K562 (cell line): ENCODE results near the gene TAF8. TPM values are rescaled to one million over a fixed set of nuclear protein-coding genes. Genes with fewer than 3 reads are reported as not detected.

ENCODE experiments used
- ARID1B ChIP-seq: fragments of 450-650 bp; IDR thresholded peaks from 2 replicates; pipeline ENCODE4 v1.6.1; 2016; ENCODE audit warnings: antibody characterized with exemption, mild to moderate bottlenecking, inconsistent platforms
- CHD2 ChIP-seq: IDR thresholded peaks from 2 replicates; pipeline ENCODE4 v1.6.1; 2011; ENCODE audit warnings: low read depth, low read length
- DPF2 ChIP-seq: fragments of 450-650 bp; IDR thresholded peaks from 2 replicates; pipeline ENCODE4 v1.6.1; 2016
- E2F3 ChIP-seq: fragments of 250-450 bp; sonication (Bioruptor Pico); IDR thresholded peaks from 2 replicates; pipeline ENCODE4 v1.4.0; 2020; ENCODE audit warnings: mild to moderate bottlenecking
- EHMT2 ChIP-seq: fragments of 450-650 bp; IDR thresholded peaks from 2 replicates; pipeline ENCODE4 v1.6.1; 2018; ENCODE audit warnings: antibody characterized with exemption
- GABPB1 ChIP-seq: sonication (generic); formaldehyde crosslinking; IDR thresholded peaks from 2 replicates; pipeline ENCODE4 v1.8.0; 2022; ENCODE audit warnings: mild to moderate bottlenecking, missing genetic modification reagents
- MBD2 ChIP-seq: sonication (generic); IDR thresholded peaks from 2 replicates; pipeline ENCODE4 v1.6.1; 2016; ENCODE audit warnings: low read depth, borderline replicate concordance
- MEIS2 ChIP-seq: fragments of 450-650 bp; IDR thresholded peaks from 2 replicates; pipeline ENCODE4 v1.6.1; 2014; ENCODE audit warnings: mild to moderate bottlenecking; ENCODE audit not compliant: partially characterized antibody
- NONO ChIP-seq, 2 experiments: fragments of 200-400 bp in 1 of 2; fragments of 450-650 bp in 1 of 2; formaldehyde crosslinking in 1 of 2; IDR thresholded peaks; 2 replicates each; pipeline ENCODE4 v1.6.1; 2017; ENCODE audit warnings: low read depth in 2 of 2, mild to moderate bottlenecking in 2 of 2, moderate library complexity in 2 of 2, low read length in 1 of 2
- OTX1 ChIP-seq: fragments of 450-650 bp; formaldehyde crosslinking; IDR thresholded peaks from 2 replicates; pipeline ENCODE4 v1.4.0; 2022; ENCODE audit warnings: mild to moderate bottlenecking
- PHF8 ChIP-seq: fragments of 200-600 bp; sonication (generic); IDR thresholded peaks from 2 replicates; pipeline ENCODE4 v1.6.1; 2012; ENCODE audit warnings: mixed run types, mild to moderate bottlenecking, inconsistent platforms, low read length, moderate library complexity, borderline replicate concordance
- PHTF2 ChIP-seq: fragments of 250-450 bp; sonication (Bioruptor Pico); IDR thresholded peaks from 2 replicates; pipeline ENCODE4 v1.5.0; 2021; ENCODE audit warnings: mild to moderate bottlenecking
- SMARCA5 ChIP-seq: fragments of 450-650 bp; IDR thresholded peaks from 2 replicates; pipeline ENCODE4 v1.6.1; 2016
- TCF7 ChIP-seq: sonication (generic); IDR thresholded peaks from 2 replicates; pipeline ENCODE4 v1.6.1; 2016; ENCODE audit warnings: antibody characterized with exemption, borderline replicate concordance
- TEAD4 ChIP-seq, 2 experiments: sonication (generic) in 1 of 2; formaldehyde crosslinking in 1 of 2; IDR thresholded peaks; 2 replicates each; pipeline versions ENCODE4 v1.6.1 to v1.8.0; 2012 to 2022; ENCODE audit warnings: borderline replicate concordance in 1 of 2, inconsistent platforms in 1 of 2, low read length in 1 of 2, mild to moderate bottlenecking in 1 of 2, missing genetic modification reagents in 1 of 2
- ZNF239 ChIP-seq: fragments of 250-450 bp; sonication (Bioruptor Pico); IDR thresholded peaks from 2 replicates; pipeline ENCODE4 v1.4.0; 2020; ENCODE audit warnings: mild to moderate bottlenecking
- ZNF324 ChIP-seq: fragments of 250-450 bp; sonication (Bioruptor Pico); IDR thresholded peaks from 2 replicates; pipeline ENCODE4 v1.4.0; 2020; ENCODE audit warnings: mild to moderate bottlenecking
- ZNF354B ChIP-seq: fragments of 250-450 bp; sonication (Bioruptor Pico); IDR thresholded peaks from 2 replicates; pipeline ENCODE4 v1.4.0; 2020
- polyA plus RNA-seq, 8 experiments: library from polyadenylated mRNA; depleted of rRNA in 4 of 8; stranded (reverse) in 5 of 8; unstranded in 3 of 8; fragments of >200 nt; fragmentation: Nextera tagmentation in 2 of 8; fragmentation: Illumina TruSeq in 1 of 8; extraction: Ambion mirVana in 2 of 8; extraction: Trizol in 1 of 8; gene quantifications; 2 replicates each; pipeline versions ENCODE4 v1.2.1 to v1.2.3, GENCODE V29; 2011 to 2014; ENCODE audit warnings: inconsistent platforms in 1 of 8, missing spikeins in 1 of 8
- total RNA-seq, 7 experiments: library from RNA; depleted of rRNA in 6 of 7; stranded (reverse); fragments of >200 nt in 6 of 7; fragmentation: Illumina TruSeq in 2 of 7; extraction: Trizol in 2 of 7; gene quantifications; 2 replicates each; pipeline versions ENCODE4 v1.2.1 to v1.2.3, GENCODE V29; 2011 to 2021; ENCODE audit warnings: low replicate concordance in 1 of 7
- TF ChIP-seq, protein P1 (sequence below): fragments of 450-650 bp; IDR thresholded peaks from 2 replicates; pipeline ENCODE4 v1.6.1; 2016; ENCODE audit warnings: antibody characterized with exemption
- TF ChIP-seq, protein P2 (sequence below): sonication (generic); formaldehyde crosslinking; IDR thresholded peaks from 2 replicates; pipeline ENCODE4 v1.8.1; 2023; ENCODE audit warnings: mild to moderate bottlenecking, missing genetic modification reagents, moderate library complexity
- TF ChIP-seq, protein P3 (sequence below), 2 experiments: IDR thresholded peaks in 1 of 2; conservative IDR thresholded peaks in 1 of 2; 2 replicates each; pipeline ENCODE4 v1.6.1; 2016; ENCODE audit warnings: low read depth in 2 of 2, mild to moderate bottlenecking in 1 of 2, missing compliant biosample characterization in 1 of 2, missing genetic modification characterization in 1 of 2, moderate library complexity in 1 of 2
- TF ChIP-seq, protein P4 (sequence below): IDR thresholded peaks from 2 replicates; pipeline ENCODE4 v1.6.1; 2012; ENCODE audit warnings: low read depth, low read length, improper control_type of control experiment, borderline replicate concordance

TAF8 gene
- total and polyA plus RNA-seq, 9 of the 15 experiments (the other 6 are each of a cell fraction or from before 2014, with no cell fraction given), result 29.4 to 84.0 (median 52.6) TPM

DNA sequence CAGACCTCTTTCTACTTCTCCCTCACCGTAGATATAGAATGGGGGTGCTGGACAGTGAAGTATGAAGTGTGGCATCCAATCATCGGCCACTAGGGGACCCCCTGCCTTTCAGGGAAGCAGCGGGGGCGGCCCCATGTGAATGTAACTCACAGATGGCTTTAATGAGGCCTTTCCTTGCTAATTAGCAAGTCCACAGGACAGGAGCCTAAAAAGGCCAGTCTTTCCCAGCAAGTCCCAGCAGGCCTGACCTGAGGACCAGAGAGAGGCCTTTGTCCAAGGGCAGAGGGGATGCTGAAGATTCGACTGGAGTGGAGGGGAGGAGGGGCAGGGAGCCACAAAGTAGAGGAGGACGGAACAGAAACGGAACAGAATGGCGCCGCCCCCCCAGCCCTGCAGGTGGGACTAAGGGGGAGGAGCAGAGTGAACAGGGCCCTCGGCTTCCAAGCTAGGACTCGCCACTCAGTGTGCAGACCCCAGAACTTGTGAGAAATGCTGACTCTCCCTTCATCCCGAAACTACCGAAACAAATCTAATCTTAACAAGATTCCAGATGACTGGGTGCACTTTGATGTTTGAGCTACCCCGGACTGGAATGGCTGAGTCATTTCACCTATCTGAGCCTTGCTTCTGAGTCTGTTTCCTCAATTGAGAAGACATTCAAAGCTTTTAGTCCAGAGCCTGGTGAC, 86.3 kb downstream of the TAF8 start (continued):
- peak; percentile 99 for TF ChIP-seq TCF7
- TF ChIP-seq E2F3 (CRISPR knock-in tag), result no peak
- TF ChIP-seq EHMT2, result no peak
- peak; percentile 80 for TF ChIP-seq TEAD4 (IDR thresholded peaks at IDR 0.05; ENCODE audit: low read length)
- no peak for TF ChIP-seq TEAD4 (CRISPR knock-in tag; IDR thresholded peaks at IDR 0.05; ENCODE audit: borderline replicate concordance)
- TF ChIP-seq ZNF354B (CRISPR knock-in tag), result no peak
- peak; percentile 90 for TF ChIP-seq DPF2
- peak; percentile 8 for TF ChIP-seq MEIS2
- TF ChIP-seq, protein P1, sequence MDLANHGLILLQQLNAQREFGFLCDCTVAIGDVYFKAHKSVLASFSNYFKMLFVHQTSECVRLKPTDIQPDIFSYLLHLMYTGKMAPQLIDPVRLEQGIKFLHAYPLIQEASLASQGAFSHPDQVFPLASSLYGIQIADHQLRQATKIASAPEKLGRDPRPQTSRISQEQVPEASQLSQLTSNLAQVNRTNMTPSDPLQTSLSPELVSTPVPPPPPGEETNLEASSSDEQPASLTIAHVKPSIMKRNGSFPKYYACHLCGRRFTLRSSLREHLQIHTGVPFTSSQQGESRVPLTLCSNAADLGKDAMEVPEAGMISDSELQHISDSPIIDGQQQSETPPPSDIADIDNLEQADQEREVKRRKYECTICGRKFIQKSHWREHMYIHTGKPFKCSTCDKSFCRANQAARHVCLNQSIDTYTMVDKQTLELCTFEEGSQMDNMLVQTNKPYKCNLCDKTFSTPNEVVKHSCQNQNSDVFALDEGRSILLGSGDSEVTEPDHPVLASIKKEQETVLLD, result peak; percentile 52; the same call in 1 of the 2 replicates
- peak; percentile 52; the same call in 1 of the 2 replicates for TF ChIP-seq GABPB1 (CRISPR knock-in tag)
- no peak for TF ChIP-seq ZNF324 (CRISPR knock-in tag)
- TF ChIP-seq MBD2, result no peak
- TF ChIP-seq CHD2, result no peak
- no peak for TF ChIP-seq OTX1 (CRISPR knock-in tag)
- TF ChIP-seq, protein P2, sequence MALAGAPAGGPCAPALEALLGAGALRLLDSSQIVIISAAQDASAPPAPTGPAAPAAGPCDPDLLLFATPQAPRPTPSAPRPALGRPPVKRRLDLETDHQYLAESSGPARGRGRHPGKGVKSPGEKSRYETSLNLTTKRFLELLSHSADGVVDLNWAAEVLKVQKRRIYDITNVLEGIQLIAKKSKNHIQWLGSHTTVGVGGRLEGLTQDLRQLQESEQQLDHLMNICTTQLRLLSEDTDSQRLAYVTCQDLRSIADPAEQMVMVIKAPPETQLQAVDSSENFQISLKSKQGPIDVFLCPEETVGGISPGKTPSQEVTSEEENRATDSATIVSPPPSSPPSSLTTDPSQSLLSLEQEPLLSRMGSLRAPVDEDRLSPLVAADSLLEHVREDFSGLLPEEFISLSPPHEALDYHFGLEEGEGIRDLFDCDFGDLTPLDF (CRISPR knock-in tag), result no peak
- TF ChIP-seq PHF8, result 0 out of 2 replicates have a peak, but pooled peaks have one; percentile 22
- TF ChIP-seq, protein P3, sequence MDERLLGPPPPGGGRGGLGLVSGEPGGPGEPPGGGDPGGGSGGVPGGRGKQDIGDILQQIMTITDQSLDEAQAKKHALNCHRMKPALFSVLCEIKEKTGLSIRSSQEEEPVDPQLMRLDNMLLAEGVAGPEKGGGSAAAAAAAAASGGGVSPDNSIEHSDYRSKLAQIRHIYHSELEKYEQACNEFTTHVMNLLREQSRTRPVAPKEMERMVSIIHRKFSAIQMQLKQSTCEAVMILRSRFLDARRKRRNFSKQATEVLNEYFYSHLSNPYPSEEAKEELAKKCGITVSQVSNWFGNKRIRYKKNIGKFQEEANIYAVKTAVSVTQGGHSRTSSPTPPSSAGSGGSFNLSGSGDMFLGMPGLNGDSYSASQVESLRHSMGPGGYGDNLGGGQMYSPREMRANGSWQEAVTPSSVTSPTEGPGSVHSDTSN (CRISPR knock-in tag; IDR thresholded peaks at IDR 0.05; ENCODE audit: low read depth), result no peak
- TF ChIP-seq, protein P3 (tag; conservative IDR thresholded peaks at IDR 0.05; ENCODE audit: low read depth), result no peak
- TF ChIP-seq ARID1B, result peak; percentile 84
- no peak for TF ChIP-seq ZNF239 (CRISPR knock-in tag)
- no peak for TF ChIP-seq NONO (IDR thresholded peaks at IDR 0.05; ENCODE audit: low read depth in 2 of 2, low read length in 1 of 2)
- TF ChIP-seq SMARCA5, result no peak
- no peak for TF ChIP-seq PHTF2 (CRISPR knock-in tag)
- TF ChIP-seq, protein P4, sequence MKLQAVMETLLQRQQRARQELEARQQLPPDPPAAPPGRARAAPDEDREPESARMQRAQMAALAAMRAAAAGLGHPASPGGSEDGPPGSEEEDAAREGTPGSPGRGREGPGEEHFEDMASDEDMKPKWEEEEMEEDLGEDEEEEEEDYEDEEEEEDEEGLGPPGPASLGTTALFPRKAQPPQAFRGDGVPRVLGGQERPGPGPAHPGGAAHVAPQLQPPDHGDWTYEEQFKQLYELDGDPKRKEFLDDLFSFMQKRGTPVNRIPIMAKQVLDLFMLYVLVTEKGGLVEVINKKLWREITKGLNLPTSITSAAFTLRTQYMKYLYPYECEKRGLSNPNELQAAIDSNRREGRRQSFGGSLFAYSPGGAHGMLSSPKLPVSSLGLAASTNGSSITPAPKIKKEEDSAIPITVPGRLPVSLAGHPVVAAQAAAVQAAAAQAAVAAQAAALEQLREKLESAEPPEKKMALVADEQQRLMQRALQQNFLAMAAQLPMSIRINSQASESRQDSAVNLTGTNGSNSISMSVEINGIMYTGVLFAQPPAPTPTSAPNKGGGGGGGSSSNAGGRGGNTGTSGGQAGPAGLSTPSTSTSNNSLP, result peak; percentile 59
